NB4 (cell line): ENCODE measurements around the gene ASTN1.

Experiments
- CTCF ChIP-seq: IDR thresholded peaks from one replicate; pipeline ENCODE4 v1.5.1; 2012; ENCODE audit warnings: low read depth, low read length
- POLR2A ChIP-seq: IDR thresholded peaks from 2 replicates; pipeline ENCODE4 v1.6.1; 2011; ENCODE audit warnings: mild to moderate bottlenecking; ENCODE audit not compliant: insufficient read length; ENCODE audit errors: extremely low read depth

- TF ChIP-seq CTCF (no peak), POLR2A (no peak)
Measured at GRCh38 chr1:177007437-177008161, 156.9 kb downstream of the ASTN1 start.
